Stimulated activated CD4-positive, alpha-beta T cell treated with anti-CD3 and anti-CD28 coated beads, Interleukin-15, amount 100 ng/mL, for 24 hours (primary cell): ENCODE measurements around the gene CACNG7.
"Not testable (repeated sequence)": the region's sequence is repeated elsewhere in the genome, so short reads cannot be mapped to it uniquely, and the experiment has no call there.

ENCODE experiments used
- DNase-seq: peaks from one replicate; pipeline ENCODE4 v3.0.0-alpha.2; 2020

Gene CACNG7, protein sequence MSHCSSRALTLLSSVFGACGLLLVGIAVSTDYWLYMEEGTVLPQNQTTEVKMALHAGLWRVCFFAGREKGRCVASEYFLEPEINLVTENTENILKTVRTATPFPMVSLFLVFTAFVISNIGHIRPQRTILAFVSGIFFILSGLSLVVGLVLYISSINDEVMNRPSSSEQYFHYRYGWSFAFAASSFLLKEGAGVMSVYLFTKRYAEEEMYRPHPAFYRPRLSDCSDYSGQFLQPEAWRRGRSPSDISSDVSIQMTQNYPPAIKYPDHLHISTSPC

GRCh38 chr19:53908935-53909415 lies at the start of gene CACNG7:
Gene CACNG7 (plus strand): TSS chr19:53909278. CDS start chr19:53912832, 3,554 bp downstream.
- DNase-seq = no peak

DNA sequence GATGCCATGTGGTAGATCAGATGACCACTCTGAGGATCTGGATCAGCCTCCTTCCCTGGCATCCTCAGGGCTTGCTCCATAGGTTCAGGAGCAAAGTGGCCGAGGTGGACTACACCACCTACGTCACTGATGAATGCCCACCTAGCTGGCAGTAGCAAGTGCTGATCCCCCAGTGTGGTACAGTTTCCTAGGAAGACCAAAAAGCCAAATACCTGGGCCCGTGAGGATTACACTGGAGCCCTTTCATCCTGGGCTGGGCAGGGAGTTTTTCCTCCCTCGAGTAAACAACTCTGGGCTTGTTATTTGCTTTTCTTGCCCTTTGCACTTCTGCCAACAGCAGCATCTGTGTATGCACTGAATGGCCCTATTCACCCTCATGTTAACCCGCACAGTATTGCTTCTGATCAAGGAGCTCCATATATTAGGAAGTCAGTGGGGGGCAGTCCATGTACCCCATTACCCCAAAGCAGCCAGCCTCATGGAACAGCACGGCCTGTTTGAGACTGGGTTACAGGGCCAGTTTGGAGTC lies 44.7 kb upstream of the CACNG7 start:
- no peak for DNase-seq

- DNase-seq = no peak
These were observed 43.6 kb upstream of the CACNG7 start for GRCh38 chr19:53865523-53865917.

GRCh38 chr19:53865918-53866864 lies 42.9 kb upstream of the CACNG7 start:
- peak; percentile 72 for DNase-seq

DNA sequence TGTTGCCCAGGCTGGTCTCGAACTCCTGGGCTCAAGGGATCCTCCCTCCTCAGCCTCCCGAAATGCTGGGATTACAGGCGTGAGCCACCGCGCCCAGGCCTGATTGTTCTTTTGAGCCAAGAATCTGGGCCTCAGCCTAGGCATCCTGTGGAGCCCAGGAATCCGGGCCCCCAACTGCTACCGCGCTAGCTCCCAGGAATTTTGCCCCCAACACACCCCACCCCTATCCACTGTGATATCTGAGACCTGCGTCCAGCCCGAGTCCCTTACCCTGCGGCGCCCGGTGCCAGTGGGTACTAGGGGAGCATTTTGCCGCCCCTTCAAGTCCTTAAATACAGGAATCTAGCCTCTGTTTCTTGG lies 42.2 kb upstream of the CACNG7 start:
- no peak for DNase-seq

GRCh38 chr19:53867225-53868090 lies 41.6 kb upstream of the CACNG7 start, which contains the start of gene MYADM:
Gene MYADM (plus strand): TSS chr19:53867883. CDS start chr19:53873530, 5,647 bp downstream.
- peak; percentile 98 for DNase-seq

GRCh38 chr19:53868091-53868891 lies 40.8 kb upstream of the CACNG7 start:
- peak; percentile 58 for DNase-seq

- DNase-seq = peak; percentile 90
These were observed 39.9 kb upstream of the CACNG7 start for GRCh38 chr19:53868892-53869804.

GRCh38 chr19:53869805-53870484 lies 39.1 kb upstream of the CACNG7 start:
- not testable (repeated sequence) for DNase-seq

- DNase-seq = no peak
These were observed 38.6 kb upstream of the CACNG7 start for GRCh38 chr19:53870485-53870844.

GRCh38 chr19:53871454-53871853 lies 37.6 kb upstream of the CACNG7 start:
- DNase-seq = no peak

GRCh38 chr19:53872762-53873161 lies 36.3 kb upstream of the CACNG7 start:
- no peak for DNase-seq

GRCh38 chr19:53873773-53874605 lies 35.1 kb upstream of the CACNG7 start:
- DNase-seq = no peak

DNA sequence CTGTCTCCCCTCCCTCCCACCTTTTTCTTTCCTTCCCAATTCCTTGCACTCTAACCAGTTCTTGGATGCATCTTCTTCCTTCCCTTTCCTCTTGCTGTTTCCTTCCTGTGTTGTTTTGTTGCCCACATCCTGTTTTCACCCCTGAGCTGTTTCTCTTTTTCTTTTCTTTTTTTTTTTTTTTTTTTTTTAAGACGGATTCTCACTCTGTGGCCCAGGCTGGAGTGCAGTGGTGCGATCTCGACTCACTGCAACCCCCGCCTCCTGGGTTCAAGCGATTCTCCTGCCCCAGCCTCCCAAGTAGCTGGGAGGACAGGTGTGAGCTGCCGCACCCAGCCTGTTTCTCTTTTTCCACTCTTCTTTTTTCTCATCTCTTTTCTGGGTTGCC lies 34.5 kb upstream of the CACNG7 start:
- DNase-seq = no peak

DNA sequence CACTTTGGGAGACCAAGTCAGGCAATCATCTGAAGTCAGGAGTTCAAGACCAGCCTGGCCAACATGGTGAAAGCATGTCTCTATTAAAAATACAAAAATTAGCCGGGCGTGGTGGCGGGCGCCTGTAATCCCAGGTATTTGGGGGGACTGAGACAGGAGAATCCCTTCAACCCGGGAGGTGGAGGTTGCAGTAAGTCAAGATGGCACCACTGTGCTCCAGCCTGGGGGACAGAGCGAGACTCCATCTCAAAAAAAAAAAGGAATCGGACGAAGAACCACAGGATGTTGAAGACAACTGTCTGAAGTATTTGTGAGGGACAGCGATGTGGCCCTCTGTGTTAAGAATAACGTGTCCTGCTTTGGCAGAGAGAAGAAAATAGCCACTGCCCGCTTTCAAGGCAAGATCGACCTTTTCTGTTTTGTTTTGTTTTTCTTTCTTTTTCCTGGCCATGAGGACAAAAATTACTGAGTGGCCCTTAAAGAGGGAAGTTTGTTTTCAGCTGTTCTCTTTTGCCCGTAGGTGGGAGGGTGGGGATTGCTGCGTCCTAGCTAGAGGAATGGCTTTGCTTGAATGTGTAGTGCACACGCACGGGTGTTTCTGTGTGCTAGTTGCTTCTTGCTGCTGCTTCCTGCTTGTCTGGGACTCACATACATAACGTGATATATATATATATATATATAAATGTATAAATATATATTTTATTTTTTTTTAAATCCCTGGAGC lies 33.3 kb upstream of the CACNG7 start:
- no peak for DNase-seq

DNA sequence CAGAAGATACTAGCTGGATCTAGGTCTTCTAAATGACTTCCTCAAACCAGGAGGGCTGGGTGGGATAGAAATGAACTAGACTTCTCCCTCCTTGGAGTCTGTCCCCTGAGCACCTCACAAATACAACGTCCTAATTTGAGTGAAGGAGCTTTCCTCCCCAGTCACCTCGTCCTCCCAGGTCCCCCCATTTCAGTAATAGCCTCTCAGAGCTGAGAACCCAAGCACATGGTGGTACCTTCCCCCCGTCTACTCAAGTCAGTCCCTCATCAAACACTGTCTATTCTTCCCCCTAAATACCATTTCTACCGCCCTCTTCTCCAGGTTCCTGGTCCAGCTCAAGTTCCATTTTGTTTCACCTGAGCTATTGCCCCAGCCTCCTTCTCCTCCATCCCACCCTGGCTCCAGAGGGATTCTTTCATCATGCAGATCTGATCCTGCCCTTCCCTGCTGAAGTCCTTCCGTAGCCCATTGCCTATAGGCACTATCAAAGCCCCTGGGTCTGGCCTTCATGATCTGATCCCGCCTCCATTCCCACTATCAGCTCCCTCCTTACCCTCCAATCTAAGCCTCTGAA lies 32.3 kb upstream of the CACNG7 start:
- DNase-seq = no peak

DNA sequence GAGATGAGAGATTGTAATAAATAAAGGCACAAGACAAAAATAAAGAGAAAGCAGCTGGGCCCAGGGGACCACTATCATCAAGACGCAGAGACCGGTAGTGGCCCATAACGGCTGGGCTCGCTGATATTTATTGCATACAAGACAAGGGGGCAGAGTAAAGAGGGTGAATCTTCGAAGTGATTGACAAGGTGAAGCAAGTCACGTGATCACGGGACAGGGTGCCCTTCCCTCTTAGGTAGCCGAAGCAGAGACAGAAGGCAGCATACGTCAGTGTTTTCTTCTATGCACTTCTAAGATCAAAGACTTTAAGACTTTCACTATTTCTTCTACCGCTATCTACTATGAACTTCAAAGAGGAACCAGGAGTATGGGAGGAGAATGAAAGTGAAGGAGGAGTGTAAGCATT lies 31.7 kb upstream of the CACNG7 start:
- peak; percentile 38 for DNase-seq

- DNase-seq = no peak
These were observed 30.3 kb upstream of the CACNG7 start for GRCh38 chr19:53878776-53879139.
